ENCODE data around the gene ANTXRL. TPM values are rescaled to one million over a fixed set of nuclear protein-coding genes. Genes with fewer than 3 reads are reported as not detected.
"Not testable (repeated sequence)": the region's sequence is repeated elsewhere in the genome, so short reads cannot be mapped to it uniquely, and the experiment has no call there.

Gene ANTXRL
- polyA plus RNA-seq, 1 donor: 0.23 TPM

DNA sequence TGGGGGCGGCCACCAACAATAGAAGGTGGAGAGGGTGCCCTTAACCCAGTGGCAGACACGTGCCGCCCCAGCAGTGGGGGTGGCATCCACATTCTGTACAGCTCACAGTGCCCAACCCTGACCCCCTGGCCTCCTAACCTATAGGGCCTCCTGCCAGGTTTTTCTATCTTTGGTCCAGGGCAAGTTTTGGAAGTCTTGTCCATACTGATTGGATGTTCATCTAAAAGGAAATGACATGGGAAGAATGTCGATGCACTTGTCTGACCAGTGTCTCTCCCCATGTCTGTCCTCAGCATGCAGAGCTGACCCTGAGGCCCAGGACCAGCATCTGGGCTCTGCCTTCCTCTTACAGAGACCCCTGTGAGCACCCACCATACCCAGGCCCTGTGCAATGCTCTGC, 32.3 kb upstream of the ANTXRL start:
- DNase-seq (ENCODE audit: low read depth): no peak

DNA sequence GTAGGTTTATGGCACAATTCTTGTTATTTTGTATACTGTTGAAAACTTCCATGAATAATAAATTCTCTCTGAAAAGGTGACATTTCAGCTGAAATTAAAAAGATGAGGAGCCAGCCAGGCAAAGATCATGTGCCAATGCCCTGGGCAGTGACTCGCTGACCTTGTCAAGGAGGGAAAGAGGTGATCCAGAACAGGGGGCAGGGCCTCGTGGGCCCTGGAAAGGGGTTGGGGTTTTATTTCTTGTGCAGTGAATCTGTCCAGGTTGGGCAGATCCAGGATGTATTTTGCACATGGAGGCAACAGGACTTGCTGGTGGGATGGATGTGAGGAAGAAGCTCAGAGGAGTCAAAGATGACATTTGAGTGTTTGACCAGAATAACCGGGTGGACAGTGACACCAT, 31.6 kb upstream of the ANTXRL start:
- DNase-seq (ENCODE audit: low read depth): not testable (repeated sequence)

- no peak for DNase-seq (ENCODE audit: low read depth)
These were observed 30.7 kb upstream of the ANTXRL start for GRCh38 chr10:46255801-46256747.

DNA sequence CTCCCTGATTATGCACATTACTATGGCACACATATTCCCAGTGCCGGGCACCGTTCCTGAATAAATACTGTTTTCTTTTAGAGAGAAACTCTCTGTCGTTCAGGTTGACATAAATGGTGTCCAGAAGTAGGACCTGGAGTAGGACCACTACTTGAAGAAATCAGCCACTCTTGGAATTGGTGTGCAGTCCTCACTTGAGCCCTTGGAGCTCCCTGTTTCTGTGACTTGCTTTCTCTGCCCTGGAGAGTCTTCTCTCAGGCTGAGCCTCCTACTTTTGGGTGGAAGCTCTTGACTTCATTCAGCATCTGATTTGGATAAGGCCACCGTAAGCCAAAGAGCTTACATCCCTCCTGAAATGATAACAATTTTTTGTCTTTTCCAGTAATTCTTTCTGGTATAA, 29.7 kb upstream of the ANTXRL start:
- DNase-seq (ENCODE audit: low read depth): no peak

DNA sequence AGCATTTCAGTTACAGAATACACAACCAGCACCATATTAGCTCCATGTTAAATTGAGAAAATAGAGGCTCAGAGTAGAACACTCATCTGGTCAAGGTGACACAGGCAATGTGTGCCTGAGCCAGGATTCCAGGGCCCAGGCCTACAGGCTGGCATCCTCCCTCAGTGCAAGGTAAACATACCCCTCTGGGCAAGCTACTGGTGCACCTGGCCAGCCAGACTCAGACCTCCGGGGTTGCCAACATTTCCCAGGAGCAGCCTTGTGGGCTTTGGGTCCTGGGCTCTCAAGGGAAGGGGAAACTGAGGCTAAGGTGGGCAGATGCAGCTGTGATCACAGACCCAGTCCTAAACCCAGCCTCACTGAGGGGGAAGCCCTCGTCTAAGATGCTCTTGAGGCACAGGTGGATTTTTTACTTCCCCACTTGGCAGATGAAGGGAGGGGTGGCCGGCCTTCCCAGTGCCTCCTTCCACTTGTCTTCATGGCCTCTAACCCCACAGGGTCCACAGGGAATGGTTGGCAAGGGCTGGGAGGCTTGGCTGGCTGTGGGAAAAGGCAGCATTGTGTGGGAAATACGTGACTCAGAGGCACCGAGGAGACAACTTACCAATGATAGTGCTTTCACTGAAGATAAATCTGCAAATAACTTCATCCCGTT, 23.8 kb upstream of the ANTXRL start:
- not testable (repeated sequence) for DNase-seq (ENCODE audit: low read depth)

DNA sequence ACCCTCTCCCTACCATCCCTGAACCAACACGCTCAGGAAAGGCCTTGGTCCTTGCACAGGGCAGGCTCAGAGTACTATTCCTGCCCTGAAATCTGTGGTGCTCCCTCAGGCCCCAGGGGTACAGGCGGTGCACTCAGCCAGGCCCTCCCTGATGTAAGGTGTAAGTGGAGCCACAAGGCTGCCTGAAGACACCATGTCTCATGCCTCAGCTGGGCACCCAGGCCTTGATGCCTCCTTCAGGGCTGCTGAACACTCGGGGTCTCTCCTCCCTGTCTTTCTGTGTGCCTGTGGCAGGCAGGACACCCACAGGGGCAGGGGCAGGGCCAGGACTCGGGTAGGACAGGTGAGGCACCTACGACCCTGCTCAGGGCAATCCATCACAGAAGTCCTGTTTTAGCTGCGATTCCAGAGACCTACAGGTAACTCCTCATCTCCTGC, 22.9 kb upstream of the ANTXRL start:
- DNase-seq (ENCODE audit: low read depth): no peak

- no peak for DNase-seq (ENCODE audit: low read depth)
These were observed 22.5 kb upstream of the ANTXRL start for GRCh38 chr10:46264336-46264735.

- no peak for DNase-seq (ENCODE audit: low read depth)
These were observed 21.9 kb upstream of the ANTXRL start for GRCh38 chr10:46264737-46265368.

DNA sequence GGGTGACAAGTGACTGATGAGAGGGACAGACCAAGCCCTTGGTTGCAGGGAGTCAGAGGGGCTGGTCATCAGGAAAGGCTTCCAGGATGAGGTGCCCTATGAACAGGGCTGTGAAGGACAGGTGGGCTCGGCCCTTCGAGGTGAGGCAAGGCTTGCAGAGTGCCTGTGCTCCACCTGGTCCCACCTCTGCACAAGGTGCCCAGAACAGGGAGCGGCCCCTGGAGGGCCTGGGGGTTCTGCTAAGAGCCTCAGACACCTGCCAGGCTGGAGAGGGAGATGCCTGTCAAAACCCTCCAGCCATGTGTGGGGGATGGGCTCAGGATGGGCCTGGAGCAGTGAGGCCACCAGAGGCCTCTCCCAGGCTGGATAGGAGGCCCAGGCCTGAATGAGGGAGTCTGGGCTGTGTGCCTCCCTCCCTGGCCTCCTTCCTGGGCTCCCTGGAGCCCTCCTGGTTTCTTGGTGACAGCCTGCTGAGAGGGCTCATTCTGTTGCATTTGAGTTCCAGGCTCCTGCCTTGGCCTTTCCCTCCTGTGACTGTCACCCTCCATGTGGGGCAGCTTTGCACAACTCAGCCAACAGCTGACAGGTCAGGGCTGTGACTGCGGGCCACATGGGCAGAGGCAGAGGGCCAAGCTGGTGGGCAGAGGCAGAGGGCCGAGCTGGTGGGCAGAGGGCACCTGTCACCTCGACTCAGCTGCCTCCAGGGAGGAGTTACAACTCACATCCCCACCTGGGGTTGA, 21.1 kb upstream of the ANTXRL start:
- not testable (repeated sequence) for DNase-seq (ENCODE audit: low read depth)

DNA sequence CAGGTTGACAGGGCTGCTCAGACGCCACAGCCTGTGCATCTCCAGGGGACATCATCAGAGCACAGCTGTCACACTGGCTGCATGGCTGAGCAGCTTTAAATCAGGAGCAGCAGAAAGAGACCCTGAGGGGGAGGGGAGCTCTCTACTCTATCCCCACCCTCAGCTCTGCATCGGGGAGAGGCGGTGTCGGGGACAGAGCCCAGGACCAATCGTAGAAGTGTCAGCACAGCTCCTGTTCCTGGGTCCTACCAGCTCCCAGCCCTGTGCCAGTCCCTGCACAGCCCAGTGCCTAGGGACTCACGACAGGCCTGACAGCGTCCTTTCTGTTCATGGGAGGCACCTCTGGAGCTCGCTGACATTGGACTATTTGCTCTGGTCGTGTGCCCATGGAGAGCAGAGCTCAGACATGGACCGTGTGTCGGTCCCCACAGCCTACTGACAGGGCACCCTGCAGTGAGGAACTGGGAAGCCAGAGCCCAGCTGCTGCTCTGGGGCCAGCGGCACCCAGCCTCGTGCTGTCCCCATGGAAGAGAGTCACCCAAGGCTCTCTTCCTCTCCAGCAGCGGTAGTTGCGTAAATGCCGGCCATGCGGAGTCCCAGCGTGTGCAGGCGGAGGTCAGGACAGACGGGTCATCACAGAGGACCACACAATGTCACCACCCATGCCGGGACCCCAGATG, 20.4 kb upstream of the ANTXRL start:
- DNase-seq (ENCODE audit: low read depth): no peak

- no peak for DNase-seq (ENCODE audit: low read depth)
These were observed 19.4 kb upstream of the ANTXRL start for GRCh38 chr10:46267132-46267985.

- no peak for DNase-seq (ENCODE audit: low read depth)
These were observed 18.5 kb upstream of the ANTXRL start for GRCh38 chr10:46268076-46268881.

GRCh38 chr10:46269554-46270053, 17.2 kb upstream of the ANTXRL start:
- not testable (repeated sequence) for DNase-seq (ENCODE audit: low read depth)

- DNase-seq (ENCODE audit: low read depth): no peak
These were observed 16.5 kb upstream of the ANTXRL start for GRCh38 chr10:46270086-46270811.

DNA sequence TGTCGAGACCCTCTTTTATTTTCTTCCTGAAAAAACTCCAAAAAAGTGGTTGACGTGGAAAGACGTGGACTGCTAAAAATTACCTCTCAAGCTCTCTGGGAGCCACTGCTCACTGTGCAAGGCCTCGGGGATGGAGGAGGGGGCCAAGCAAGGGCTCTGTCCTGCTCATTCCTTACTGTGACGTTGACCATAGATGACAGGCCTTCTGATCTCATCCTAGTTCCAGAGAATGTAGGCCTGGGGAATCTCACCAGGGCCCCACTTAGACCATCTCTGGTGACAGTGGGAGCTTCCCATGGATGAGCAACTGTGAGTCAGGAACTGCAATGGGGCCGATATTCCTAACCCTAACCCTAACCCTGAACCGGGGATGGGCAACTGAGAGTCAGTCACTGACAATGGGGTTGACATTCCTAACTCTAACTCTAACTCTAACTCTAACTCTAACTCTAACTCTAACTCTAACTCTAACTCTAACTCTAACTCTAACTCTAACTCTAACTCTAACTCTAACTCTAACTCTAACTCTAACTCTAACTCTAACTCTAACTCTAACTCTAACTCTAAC, 15.8 kb upstream of the ANTXRL start:
- not testable (repeated sequence) for DNase-seq (ENCODE audit: low read depth)

- DNase-seq (ENCODE audit: low read depth): not testable (repeated sequence)
These were observed 14.8 kb upstream of the ANTXRL start for GRCh38 chr10:46271795-46272499.

GRCh38 chr10:46272863-46273415, 13.9 kb upstream of the ANTXRL start:
- no peak for DNase-seq (ENCODE audit: low read depth)
